Neural cell (in vitro differentiated cells): ENCODE results near the gene CMPK2. TPM values are rescaled to one million over a fixed set of nuclear protein-coding genes. Genes with fewer than 3 reads are reported as not detected.
"Not testable (repeated sequence)": the region's sequence is repeated elsewhere in the genome, so short reads cannot be mapped to it uniquely, and the experiment has no call there.

Experiments
- H2AFZ ChIP-seq: fragments of 200-600, 300-800 bp; sonication (generic), shearing (Covaris generic); 2 replicates; pipeline ENCODE4 v1.6.0; 2014; ENCODE audit warnings: low read depth, mild to moderate bottlenecking, antibody characterized with exemption, low read length, moderate library complexity
- H3F3A ChIP-seq: fragments of 200-600 bp; shearing (Covaris generic); 2 replicates; pipeline ENCODE4 v1.6.1; 2016; ENCODE audit warnings: mild to moderate bottlenecking, moderate library complexity, mixed read lengths, antibody characterized with exemption, low read length; ENCODE audit not compliant: insufficient read depth, poor library complexity, severe bottlenecking
- H3K27ac ChIP-seq: fragments of 200-600, 300-800 bp; sonication (generic), shearing (Covaris generic); 2 replicates; pipeline ENCODE4 v1.5.1; 2014; ENCODE audit warnings: mild to moderate bottlenecking, low read length, moderate library complexity
- H3K27me3 ChIP-seq: fragments of 300-800, 200-600 bp; sonication (generic), shearing (Covaris generic); 2 replicates; pipeline ENCODE4 v1.6.0; 2014; ENCODE audit warnings: mild to moderate bottlenecking, low read depth, low read length, moderate library complexity; ENCODE audit not compliant: insufficient read depth
- H3K36me3 ChIP-seq: fragments of 300-800, 200-600 bp; sonication (generic), shearing (Covaris generic); 2 replicates; pipeline ENCODE4 v1.5.1; 2014; ENCODE audit warnings: mild to moderate bottlenecking, antibody characterized with exemption, low read length, moderate library complexity; ENCODE audit not compliant: insufficient read depth
- H3K4me2 ChIP-seq: fragments of 300-800, 200-600 bp; sonication (generic), shearing (Covaris generic); 2 replicates; pipeline ENCODE4 v1.6.0; 2014; ENCODE audit warnings: mild to moderate bottlenecking, low read length
- H3K4me3 ChIP-seq: fragments of 300-800, 200-600 bp; sonication (generic), shearing (Covaris generic); 2 replicates; pipeline ENCODE4 v1.5.1; 2014; ENCODE audit warnings: mild to moderate bottlenecking, low read length, moderate library complexity
- H3K79me2 ChIP-seq: fragments of 200-600 bp; shearing (Covaris generic); replicated peaks from 2 replicates; pipeline ENCODE4 v1.6.0; 2014; ENCODE audit warnings: mild to moderate bottlenecking, low read length, moderate library complexity; ENCODE audit not compliant: insufficient read depth
- H3K9ac ChIP-seq: fragments of 300-800, 200-600 bp; sonication (generic), shearing (Covaris generic); 2 replicates; pipeline ENCODE4 v1.6.1; 2016; ENCODE audit warnings: mild to moderate bottlenecking, low read length, mixed read lengths
- H3K9me2 ChIP-seq: fragments of 200-600 bp; shearing (Covaris generic); 2 replicates; pipeline ENCODE4 v1.6.1; 2016; ENCODE audit warnings: mild to moderate bottlenecking, low read length, mixed read lengths; ENCODE audit not compliant: insufficient read depth
- H3K9me3 ChIP-seq: fragments of 200-600, 300-800 bp; sonication (generic), shearing (Covaris generic); 2 replicates; pipeline ENCODE4 v1.6.1; 2016; ENCODE audit warnings: mild to moderate bottlenecking, mixed run types, low read length, moderate library complexity, mixed read lengths
- H4K20me1 ChIP-seq: fragments of 200-600 bp; shearing (Covaris generic); 2 replicates; pipeline ENCODE4 v1.6.1; 2016; ENCODE audit warnings: mild to moderate bottlenecking, mixed run types; ENCODE audit not compliant: insufficient read depth
- EP300 ChIP-seq: fragments of 450-650 bp; conservative IDR thresholded peaks from 2 replicates; pipeline ENCODE4 v1.6.1; 2014; ENCODE audit warnings: antibody characterized with exemption, mild to moderate bottlenecking, moderate library complexity; ENCODE audit not compliant: poor library complexity, severe bottlenecking
- EZH2 ChIP-seq: fragments of 200-600, 300-800 bp; shearing (Covaris generic), sonication (generic); IDR thresholded peaks from 2 replicates; pipeline ENCODE4 v1.6.1; 2014; ENCODE audit warnings: antibody characterized with exemption, low read length, borderline replicate concordance, mild to moderate bottlenecking; ENCODE audit not compliant: insufficient read depth, poor library complexity, severe bottlenecking
- MXI1 ChIP-seq: fragments of 450-650 bp; conservative IDR thresholded peaks from 2 replicates; pipeline ENCODE4 v1.6.1; 2014; ENCODE audit warnings: antibody characterized with exemption, mild to moderate bottlenecking; ENCODE audit not compliant: poor library complexity, severe bottlenecking
- POLR2AphosphoS5 ChIP-seq: IDR thresholded peaks from 2 replicates; pipeline ENCODE4 v1.6.1; 2012
- RAD21 ChIP-seq: fragments of 450-650 bp; conservative IDR thresholded peaks from 2 replicates; pipeline ENCODE4 v1.6.1; 2014; ENCODE audit warnings: antibody characterized with exemption, mild to moderate bottlenecking, moderate library complexity
- SMC3 ChIP-seq: fragments of 450-650 bp; conservative IDR thresholded peaks from 2 replicates; pipeline ENCODE4 v1.6.1; 2014; ENCODE audit warnings: antibody characterized with exemption, mild to moderate bottlenecking, moderate library complexity; ENCODE audit not compliant: poor library complexity
- TAF1 ChIP-seq: IDR thresholded peaks from 2 replicates; pipeline ENCODE4 v1.6.1; 2012; ENCODE audit warnings: low read depth
- polyA plus RNA-seq: library from polyadenylated mRNA; depleted of rRNA; stranded (reverse); fragments of >200 nt; gene quantifications from 2 replicates; pipeline ENCODE4 v1.2.3, GENCODE V29; 2014
- TF ChIP-seq, protein P1 (sequence below): fragments of 450-650 bp; IDR thresholded peaks from 2 replicates; pipeline ENCODE4 v1.5.1; 2014; ENCODE audit warnings: antibody characterized with exemption, mild to moderate bottlenecking, moderate library complexity; ENCODE audit not compliant: poor library complexity, severe bottlenecking
- TF ChIP-seq, protein P2 (sequence below): IDR thresholded peaks from 2 replicates; pipeline ENCODE4 v1.6.1; 2012; ENCODE audit warnings: borderline replicate concordance

Gene CMPK2
- polyA plus RNA-seq, 1 donor from 2014 or later, result 6.5 TPM

DNA sequence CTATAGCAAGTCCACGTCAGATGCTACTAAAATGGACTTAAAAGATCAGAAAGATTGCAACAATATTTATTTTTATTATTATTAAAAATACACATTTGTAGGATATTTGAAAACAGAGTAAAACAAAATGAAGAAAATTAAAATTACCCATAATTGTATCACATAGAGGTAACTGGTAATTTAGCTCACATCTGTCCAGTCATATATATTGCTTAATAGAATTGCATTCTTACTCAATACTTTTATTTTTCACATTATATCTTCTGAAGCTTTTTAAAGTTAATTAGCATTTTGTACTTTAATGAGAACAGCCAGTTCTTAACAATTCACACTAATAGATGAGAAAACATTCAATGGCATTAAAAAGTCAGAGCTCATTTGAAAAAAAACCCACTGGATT is 40.0 kb upstream of the CMPK2 start:
- Histone ChIP-seq H4K20me1 (no peaks in the 10 kb centered on the region), H2AFZ (no peak overlapping the region), H3K27me3 (no peaks in the 10 kb centered on the region), H3K79me2 (no peaks in the 10 kb centered on the region), H3K9ac (no peak overlapping the region), H3K4me2 (no peak overlapping the region), H3K4me3 (no peak overlapping the region), H3K36me3 (no peaks in the 10 kb centered on the region), H3K9me2 (no peaks in the 10 kb centered on the region), H3K27ac (no peak overlapping the region), H3F3A (no peaks in the 10 kb centered on the region), H3K9me3 (no peaks in the 10 kb centered on the region)
- no peak for TF ChIP-seq TAF1
- no peak for TF ChIP-seq EP300
- no peak for TF ChIP-seq MXI1
- TF ChIP-seq, protein P1, sequence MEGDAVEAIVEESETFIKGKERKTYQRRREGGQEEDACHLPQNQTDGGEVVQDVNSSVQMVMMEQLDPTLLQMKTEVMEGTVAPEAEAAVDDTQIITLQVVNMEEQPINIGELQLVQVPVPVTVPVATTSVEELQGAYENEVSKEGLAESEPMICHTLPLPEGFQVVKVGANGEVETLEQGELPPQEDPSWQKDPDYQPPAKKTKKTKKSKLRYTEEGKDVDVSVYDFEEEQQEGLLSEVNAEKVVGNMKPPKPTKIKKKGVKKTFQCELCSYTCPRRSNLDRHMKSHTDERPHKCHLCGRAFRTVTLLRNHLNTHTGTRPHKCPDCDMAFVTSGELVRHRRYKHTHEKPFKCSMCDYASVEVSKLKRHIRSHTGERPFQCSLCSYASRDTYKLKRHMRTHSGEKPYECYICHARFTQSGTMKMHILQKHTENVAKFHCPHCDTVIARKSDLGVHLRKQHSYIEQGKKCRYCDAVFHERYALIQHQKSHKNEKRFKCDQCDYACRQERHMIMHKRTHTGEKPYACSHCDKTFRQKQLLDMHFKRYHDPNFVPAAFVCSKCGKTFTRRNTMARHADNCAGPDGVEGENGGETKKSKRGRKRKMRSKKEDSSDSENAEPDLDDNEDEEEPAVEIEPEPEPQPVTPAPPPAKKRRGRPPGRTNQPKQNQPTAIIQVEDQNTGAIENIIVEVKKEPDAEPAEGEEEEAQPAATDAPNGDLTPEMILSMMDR, result no peak
- no peak for TF ChIP-seq SMC3
- no peak for TF ChIP-seq RAD21
- TF ChIP-seq, protein P2, sequence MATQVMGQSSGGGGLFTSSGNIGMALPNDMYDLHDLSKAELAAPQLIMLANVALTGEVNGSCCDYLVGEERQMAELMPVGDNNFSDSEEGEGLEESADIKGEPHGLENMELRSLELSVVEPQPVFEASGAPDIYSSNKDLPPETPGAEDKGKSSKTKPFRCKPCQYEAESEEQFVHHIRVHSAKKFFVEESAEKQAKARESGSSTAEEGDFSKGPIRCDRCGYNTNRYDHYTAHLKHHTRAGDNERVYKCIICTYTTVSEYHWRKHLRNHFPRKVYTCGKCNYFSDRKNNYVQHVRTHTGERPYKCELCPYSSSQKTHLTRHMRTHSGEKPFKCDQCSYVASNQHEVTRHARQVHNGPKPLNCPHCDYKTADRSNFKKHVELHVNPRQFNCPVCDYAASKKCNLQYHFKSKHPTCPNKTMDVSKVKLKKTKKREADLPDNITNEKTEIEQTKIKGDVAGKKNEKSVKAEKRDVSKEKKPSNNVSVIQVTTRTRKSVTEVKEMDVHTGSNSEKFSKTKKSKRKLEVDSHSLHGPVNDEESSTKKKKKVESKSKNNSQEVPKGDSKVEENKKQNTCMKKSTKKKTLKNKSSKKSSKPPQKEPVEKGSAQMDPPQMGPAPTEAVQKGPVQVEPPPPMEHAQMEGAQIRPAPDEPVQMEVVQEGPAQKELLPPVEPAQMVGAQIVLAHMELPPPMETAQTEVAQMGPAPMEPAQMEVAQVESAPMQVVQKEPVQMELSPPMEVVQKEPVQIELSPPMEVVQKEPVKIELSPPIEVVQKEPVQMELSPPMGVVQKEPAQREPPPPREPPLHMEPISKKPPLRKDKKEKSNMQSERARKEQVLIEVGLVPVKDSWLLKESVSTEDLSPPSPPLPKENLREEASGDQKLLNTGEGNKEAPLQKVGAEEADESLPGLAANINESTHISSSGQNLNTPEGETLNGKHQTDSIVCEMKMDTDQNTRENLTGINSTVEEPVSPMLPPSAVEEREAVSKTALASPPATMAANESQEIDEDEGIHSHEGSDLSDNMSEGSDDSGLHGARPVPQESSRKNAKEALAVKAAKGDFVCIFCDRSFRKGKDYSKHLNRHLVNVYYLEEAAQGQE, result no peak
- no peak for TF ChIP-seq POLR2AphosphoS5
- TF ChIP-seq EZH2, result no peak

DNA sequence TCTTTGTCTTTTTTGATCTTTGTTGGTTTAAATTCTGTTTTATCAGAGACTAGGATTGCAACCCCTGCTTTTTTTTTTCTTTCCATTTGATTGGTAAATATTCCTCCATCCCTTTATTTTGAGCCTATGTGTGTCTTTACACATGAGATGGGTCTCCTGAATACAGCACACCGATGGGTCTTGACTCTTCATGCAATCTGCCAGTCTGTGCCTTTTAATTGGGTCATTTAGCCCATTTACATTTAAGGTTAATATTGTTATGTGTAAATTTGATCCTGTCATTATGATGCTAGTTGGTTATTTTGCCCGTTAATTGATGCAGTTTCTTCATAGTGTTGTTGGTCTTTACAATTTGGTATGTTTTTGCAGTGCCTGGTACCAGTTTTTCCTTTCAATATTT is 36.9 kb upstream of the CMPK2 start:
- not testable (repeated sequence) for H4K20me1 ChIP-seq, H3K9me3 ChIP-seq, H3K9ac ChIP-seq, H2AFZ ChIP-seq, H3K4me3 ChIP-seq, H3K36me3 ChIP-seq, H3F3A ChIP-seq, H3K79me2 ChIP-seq, H3K4me2 ChIP-seq, H3K9me2 ChIP-seq, H3K27me3 ChIP-seq, H3K27ac ChIP-seq

DNA sequence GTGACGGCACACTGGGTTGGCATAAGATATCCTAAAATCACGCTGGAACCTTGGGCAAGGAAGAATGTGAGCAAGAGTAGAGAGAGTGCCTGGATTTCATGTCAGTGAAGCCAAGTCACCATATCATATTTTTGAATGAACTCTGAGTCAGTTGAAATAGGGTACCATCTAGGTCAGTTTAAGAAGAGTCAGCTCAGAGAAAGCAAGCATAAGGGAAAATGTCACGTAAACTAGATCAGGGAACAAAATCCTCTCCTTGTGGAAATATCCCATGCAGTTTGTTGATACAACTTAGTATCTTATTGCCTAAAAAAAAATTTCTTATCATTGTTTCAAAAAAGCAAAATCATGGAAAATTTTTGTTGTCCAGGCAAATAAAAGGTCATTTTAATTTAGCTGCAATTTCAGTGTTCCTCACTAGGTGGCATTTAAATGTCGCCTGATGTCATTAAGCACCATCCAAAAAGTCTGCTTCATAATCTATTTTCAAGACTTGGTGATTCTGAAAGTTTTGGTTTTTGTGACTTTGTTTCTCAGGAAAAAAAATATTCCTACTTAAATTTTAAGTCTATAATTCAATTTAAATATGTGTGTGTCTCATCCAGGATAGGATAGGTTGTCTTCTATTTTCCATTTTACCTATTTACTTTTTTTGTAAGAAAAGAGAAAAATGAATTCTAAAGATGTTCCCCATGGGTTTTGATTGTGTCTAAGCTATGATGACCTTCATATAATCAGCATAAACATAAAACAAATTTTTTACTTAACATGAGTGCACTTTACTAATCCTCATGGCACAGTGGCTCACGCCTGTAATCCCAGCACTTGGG is 31.4 kb upstream of the CMPK2 start:
- peak; percentile 42 for TF ChIP-seq SMC3
- TF ChIP-seq POLR2AphosphoS5, result no peak
- TF ChIP-seq, protein P1, result peak; percentile 64
- TF ChIP-seq MXI1, result no peak
- peak; percentile 58 for TF ChIP-seq RAD21
- TF ChIP-seq, protein P2, result no peak
- no peaks in the 10 kb centered on the region for H4K20me1 ChIP-seq
- H3K4me2 ChIP-seq, result no peak overlapping the region
- no peak overlapping the region for H3K4me3 ChIP-seq
- no peaks in the 10 kb centered on the region for H3K36me3 ChIP-seq
- no peak overlapping the region for H3K9ac ChIP-seq
- no peak overlapping the region for H2AFZ ChIP-seq
- no peaks in the 10 kb centered on the region for H3K9me3 ChIP-seq
- H3K79me2 ChIP-seq, result no peaks in the 10 kb centered on the region
- no peak overlapping the region for H3K27ac ChIP-seq
- no peaks in the 10 kb centered on the region for H3F3A ChIP-seq
- no peaks in the 10 kb centered on the region for H3K27me3 ChIP-seq
- H3K9me2 ChIP-seq, result no peaks in the 10 kb centered on the region
